CD4-positive, alpha-beta T cell treated with Interleukin-17A for 1 hour (primary cell): ENCODE results near the gene RBMY1D.
"Not testable (repeated sequence)": the region's sequence is repeated elsewhere in the genome, so short reads cannot be mapped to it uniquely, and the experiment has no call there.

Source experiments
- DNase-seq: peaks from one replicate; pipeline ENCODE4 v3.0.0-alpha.2; 2020

The RBMY1D gene

DNA sequence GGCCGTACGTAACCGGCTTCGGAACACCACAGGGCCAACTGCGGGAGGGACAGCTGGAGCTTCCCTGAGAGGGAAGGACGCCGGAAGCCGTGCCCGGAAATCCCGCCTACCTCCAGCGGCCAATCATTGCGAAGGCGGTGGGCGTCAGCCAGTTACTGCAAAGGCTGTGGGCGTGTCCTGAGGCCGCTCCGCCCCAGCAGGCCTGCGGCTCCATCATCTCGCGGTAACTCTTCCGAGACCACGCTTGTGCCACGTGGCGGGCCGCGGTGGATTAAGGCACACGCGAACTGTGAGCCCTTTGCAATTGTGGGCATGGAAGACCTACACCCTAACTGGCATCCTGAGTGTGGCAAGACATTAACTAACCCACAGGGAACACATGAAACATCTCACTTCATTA lies at the start of gene RBMY1D:
Gene RBMY1D (minus strand): TSS at position 101 of the 400 bp plus-strand sequence. CDS start 2,013 bp downstream, outside the sequence.
- DNase-seq, result not testable (repeated sequence)

DNA sequence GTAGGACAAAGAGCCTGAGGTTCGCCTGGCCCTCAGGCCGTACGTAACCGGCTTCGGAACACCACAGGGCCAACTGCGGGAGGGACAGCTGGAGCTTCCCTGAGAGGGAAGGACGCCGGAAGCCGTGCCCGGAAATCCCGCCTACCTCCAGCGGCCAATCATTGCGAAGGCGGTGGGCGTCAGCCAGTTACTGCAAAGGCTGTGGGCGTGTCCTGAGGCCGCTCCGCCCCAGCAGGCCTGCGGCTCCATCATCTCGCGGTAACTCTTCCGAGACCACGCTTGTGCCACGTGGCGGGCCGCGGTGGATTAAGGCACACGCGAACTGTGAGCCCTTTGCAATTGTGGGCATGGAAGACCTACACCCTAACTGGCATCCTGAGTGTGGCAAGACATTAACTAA lies 23.6 kb upstream of the RBMY1D start, which contains the start of gene RBMY1E:
Gene RBMY1E (minus strand): TSS at position 101 of the 400 bp plus-strand sequence. CDS start 1,978 bp downstream, outside the sequence.
- not testable (repeated sequence) for DNase-seq

DNA sequence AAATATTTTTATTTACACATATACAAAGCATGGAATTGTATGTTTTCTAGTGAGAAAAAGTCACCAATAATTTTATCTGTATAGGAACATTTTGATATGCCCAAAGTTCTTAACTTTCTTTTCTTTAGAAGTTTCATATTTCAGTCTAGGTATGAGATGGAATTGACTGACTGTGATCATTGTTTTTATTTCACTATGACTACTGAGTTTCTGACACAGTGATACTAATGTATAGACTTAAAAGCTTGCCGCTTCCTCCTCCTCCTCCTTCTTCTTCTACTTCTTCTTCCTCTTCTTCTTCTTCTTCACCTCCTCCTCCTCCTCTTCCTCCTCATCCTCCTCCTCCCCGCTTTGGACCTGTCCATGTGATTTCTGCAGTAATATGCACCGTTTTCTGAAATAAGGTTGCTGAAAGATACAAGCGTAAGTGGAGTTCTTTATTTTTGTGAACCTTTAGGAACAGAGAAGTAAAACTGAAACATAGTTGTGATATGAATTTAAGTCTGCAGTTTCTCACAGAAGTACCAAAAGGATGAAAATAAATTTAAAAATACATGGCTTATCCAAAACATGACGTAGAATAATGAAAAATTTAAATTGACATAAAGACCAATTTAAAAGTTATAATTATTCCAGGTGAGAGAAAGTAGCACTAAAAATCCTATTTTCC lies 24.8 kb downstream of the RBMY1D start:
- not testable (repeated sequence) for DNase-seq

DNA sequence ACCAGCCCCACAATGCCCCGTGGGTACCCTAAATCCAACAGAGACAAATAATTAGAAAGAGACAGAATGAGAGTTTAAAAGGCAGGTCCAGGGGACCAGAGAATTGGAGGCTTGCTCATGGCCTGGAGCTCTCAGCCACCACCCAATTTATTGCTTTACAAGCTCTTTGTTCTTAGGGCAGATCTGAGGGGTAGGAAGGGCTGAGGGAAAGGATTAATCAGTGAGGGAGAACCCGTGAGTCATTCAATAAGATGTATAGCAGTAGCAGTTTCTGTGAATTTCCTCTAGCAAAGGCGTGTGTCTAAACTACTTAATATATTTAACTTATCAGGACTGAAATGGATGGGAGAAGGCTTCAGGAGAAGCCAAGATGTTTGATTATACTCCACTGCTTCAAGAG lies 48.8 kb downstream of the RBMY1D start:
- no peak for DNase-seq

DNA sequence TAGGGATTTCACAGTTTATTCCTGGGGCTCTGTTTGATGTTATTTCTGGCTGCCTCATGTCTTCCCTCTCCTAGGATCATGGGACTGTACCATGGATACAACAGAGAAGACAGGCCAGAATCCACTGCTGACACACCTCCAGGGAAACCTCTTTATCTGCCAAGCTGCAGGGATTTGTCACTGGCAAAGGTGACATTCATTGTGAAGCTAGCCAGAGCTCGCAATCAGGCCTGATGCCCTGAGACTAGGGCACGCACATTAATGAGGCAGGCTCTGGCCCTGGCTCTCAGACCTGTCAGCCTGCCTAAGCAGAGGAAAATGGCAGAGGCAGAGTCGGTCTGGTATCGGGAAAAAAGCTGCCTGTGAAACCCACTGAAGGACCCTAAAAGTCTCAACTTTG lies 52.2 kb downstream of the RBMY1D start:
- no peak for DNase-seq

DNA sequence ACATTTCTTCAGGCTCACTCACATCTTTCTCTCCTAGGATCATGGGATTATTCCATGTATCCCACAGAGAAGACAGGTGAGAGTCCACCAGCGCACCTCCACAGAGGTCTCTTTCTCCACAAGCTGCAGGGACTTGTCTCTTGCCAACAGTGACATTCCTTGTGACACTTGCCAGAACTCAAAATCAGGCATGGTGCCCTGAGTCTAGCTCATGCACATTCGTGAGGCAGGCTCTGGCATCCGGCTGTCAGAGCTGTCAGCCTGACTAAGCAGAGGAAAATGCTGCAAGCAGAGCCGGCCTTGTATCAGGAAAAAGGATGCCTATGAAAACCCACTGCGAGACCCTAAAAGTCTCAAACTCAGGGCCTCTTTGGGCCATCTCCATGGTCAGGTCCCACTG lies 54.8 kb downstream of the RBMY1D start:
- no peak for DNase-seq

DNA sequence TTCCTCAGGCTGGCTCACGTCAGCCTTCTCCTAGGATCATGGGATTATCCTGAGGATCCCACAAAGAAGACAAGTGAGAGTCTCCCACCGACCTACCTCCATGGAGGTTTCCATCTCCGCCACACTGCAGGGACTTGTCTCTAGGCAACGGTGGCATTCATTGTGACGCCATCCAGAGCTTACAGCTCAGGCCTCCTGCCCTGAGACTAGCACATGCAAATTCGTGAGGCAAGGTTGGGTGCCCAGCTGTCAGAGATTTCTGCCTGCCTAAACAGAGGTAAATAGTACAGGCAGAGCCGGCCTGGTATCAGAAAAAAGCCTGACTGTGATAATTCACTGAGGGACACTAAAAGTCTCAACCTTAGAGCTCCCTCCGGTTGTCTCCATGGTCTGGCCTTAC lies 58.0 kb downstream of the RBMY1D start:
- DNase-seq, result no peak

DNA sequence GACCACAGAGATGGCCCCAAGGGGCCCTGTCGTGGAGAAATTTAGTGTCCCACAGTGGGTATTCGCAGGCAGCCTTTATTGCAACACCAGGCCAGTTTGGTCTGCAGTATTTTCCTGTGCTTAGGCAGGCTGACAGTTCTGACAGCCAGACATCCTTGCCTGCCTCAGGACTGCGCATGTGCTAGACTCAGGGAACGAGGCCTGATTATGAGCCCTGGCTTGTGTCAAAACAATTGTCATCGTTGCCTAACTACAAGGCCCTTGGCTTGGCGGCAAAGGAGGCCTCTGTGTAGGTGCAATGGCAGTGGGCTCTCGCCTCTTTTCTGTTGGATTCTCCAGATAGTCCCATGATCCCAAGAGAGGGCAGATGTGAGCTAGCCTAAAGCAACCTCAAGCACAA lies 59.3 kb downstream of the RBMY1D start:
- DNase-seq, result no peak
